NOMO-1 treated with dmso at 0.1 percent for 144 hours (cell line): ENCODE data around the gene MPHOSPH9.
"Not testable (repeated sequence)": the region's sequence is repeated elsewhere in the genome, so short reads cannot be mapped to it uniquely, and the experiment has no call there.

ENCODE experiments used
- DNase-seq: peaks from one replicate; lab custom pipeline; 2025; ENCODE audit not compliant: unreplicated experiment; lab: John Stamatoyannopoulos, UW

Gene MPHOSPH9

GRCh38 chr12:123227581-123228258 is 5.2 kb downstream of the MPHOSPH9 start:
- no peak for DNase-seq

GRCh38 chr12:123225443-123225842 is 7.5 kb downstream of the MPHOSPH9 start:
- DNase-seq: no peak

- no peak for DNase-seq
Measured at GRCh38 chr12:123223241-123223668, 9.7 kb downstream of the MPHOSPH9 start.

- not testable (repeated sequence) for DNase-seq
Measured at GRCh38 chr12:123207815-123208214, 25.1 kb downstream of the MPHOSPH9 start.

GRCh38 chr12:123206794-123207193 is 26.1 kb downstream of the MPHOSPH9 start:
- not testable (repeated sequence) for DNase-seq

GRCh38 chr12:123200414-123200813 is 32.5 kb downstream of the MPHOSPH9 start:
- no peak for DNase-seq

GRCh38 chr12:123199936-123200335 is 33.0 kb downstream of the MPHOSPH9 start:
- no peak for DNase-seq

GRCh38 chr12:123187637-123188036 is 45.3 kb downstream of the MPHOSPH9 start:
- no peak for DNase-seq

GRCh38 chr12:123180171-123180570 is 52.8 kb downstream of the MPHOSPH9 start:
- no peak for DNase-seq

- DNase-seq: no peak
Measured at GRCh38 chr12:123171967-123172366, 61.0 kb downstream of the MPHOSPH9 start.

- DNase-seq: no peak
Measured at GRCh38 chr12:123167329-123167728, 65.6 kb downstream of the MPHOSPH9 start.

- no peak for DNase-seq
Measured at GRCh38 chr12:123165537-123165936, 67.4 kb downstream of the MPHOSPH9 start.

GRCh38 chr12:123164710-123165261 is 68.2 kb downstream of the MPHOSPH9 start:
- no peak for DNase-seq

GRCh38 chr12:123164222-123164621 is 68.7 kb downstream of the MPHOSPH9 start:
- no peak for DNase-seq

GRCh38 chr12:123163227-123163626 is 69.7 kb downstream of the MPHOSPH9 start:
- DNase-seq: no peak

- DNase-seq: no peak
Measured at GRCh38 chr12:123160801-123161487, 72.0 kb downstream of the MPHOSPH9 start.

GRCh38 chr12:123153906-123154305 is 79.0 kb downstream of the MPHOSPH9 start:
- DNase-seq: no peak

- DNase-seq: no peak
Measured at GRCh38 chr12:123152833-123153232, 80.1 kb downstream of the MPHOSPH9 start.

GRCh38 chr12:123151457-123152454 is 81.2 kb downstream of the MPHOSPH9 start:
- DNase-seq: no peak

- DNase-seq: peak; percentile 51
Measured at GRCh38 chr12:123150744-123151456, 82.0 kb downstream of the MPHOSPH9 start, which contains the start of gene PITPNM2. PITPNM2 (minus strand) TSS chr12:123151090; CDS start chr12:123034590, 116,500 bp downstream.
